HG03039 (cell line): ENCODE measurements around the gene CDC45.

Experiments
- ATAC-seq: cut with Tn5 transposase; IDR thresholded peaks from one replicate; pipeline ENCODE4 v1.9.1; 2021; ENCODE audit warnings: mild to moderate bottlenecking, moderate library complexity; ENCODE audit not compliant: unreplicated experiment

CDC45 gene

GRCh38 chr22:19494676-19495173 lies 15.0 kb downstream of the CDC45 start:
- ATAC-seq, result no peak

GRCh38 chr22:19495562-19496323 lies 16.0 kb downstream of the CDC45 start:
- ATAC-seq, result no peak

DNA sequence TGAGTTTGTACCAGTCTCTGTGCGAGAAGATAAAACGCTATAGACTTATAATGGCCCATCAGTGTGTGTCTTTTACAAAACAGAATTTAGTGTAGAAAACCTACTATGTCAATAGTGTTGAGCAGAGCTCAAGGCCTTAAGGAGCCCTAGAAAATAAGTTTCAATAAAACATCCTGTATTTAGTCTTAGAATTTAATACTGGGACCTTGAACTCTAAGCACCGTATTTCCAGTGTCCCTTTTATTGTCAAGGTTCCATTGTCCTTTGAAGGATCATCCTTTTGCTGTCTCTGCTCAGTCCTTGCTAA lies 16.6 kb downstream of the CDC45 start:
- ATAC-seq, result no peak

DNA sequence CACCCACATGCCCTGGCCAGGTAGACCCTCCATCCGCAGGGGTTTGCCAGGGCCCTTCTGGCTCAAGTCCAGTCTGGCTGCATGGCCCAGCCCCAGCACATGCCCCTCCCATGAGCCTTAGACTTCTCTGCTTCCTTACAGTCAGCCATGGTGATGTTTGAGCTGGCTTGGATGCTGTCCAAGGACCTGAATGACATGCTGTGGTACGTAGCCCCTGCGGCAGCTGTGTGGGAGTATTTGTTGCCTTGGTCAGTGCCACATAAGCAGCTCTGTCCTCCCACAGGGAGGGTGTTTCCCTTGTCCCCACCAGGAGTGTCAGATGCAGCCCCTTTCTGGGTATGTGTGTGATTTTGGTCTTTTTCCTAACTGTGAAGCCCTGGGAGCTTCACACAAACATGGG lies 17.5 kb downstream of the CDC45 start:
- no peak for ATAC-seq

DNA sequence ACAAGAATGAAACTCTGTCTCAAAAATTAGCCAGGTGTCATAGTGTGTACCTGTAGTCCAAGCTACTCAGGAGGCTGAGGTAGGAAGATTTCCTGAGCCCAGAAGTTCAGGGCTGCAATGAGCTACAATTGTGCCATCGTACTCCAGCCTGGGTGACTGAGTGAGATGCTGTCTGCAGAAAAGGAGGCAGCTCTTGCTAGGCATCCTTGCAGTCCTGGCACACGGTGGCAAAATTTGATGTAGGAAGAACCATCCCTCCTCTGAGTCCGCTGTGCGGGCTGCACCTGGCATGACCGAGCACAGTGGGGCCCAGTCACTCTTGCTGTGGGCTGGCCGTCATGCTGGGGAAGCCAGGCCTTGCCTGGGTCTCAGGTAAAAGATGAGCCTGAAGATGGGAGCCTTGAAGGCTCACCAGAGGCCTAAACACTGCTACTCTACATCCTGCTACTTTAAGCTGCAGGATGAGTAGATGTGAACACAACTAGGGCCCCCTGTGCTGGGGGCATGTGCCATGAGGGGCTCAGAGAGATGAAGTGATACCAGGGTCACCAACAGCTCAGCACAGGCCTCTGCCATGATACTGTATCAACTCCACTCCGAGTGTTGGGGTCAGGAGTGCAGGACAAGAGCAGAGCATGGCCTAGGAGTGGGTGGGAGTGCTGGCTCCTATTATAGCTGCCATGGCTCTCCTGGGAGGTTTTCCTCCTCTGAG lies 18.6 kb downstream of the CDC45 start:
- ATAC-seq, result no peak

GRCh38 chr22:19498866-19499190 lies 19.1 kb downstream of the CDC45 start:
- ATAC-seq, result no peak

DNA sequence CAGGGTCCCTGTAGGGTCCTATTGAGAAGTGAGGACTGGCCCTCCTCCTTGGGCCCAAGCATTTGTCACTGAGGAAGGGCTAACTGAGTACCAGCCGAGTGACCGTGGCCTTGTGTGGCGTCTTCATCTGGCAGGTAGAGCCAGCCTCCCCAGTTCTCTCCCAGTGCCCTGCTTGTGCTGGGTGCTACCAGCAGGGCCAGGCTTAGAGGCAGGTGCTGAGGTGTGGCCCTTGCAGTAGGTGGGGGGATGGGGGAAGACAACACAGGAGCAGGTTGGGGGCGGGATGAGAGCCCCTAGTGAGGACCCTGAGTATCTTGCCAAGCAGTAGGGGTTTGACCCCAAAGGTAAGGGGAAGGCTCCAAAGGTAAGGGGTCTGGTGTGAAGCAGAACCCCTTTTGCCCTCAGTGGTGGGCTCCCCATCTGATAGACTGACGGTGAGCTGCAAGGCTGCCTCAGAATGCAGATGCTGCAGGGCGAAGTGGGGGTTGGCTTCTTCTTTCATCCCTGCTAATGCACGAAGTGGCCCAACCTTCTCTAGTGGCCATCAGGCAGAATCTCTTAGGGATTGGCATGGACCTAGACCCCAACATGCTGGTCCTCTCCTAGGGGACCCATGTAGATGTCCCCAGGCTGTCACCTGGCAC lies 19.6 kb downstream of the CDC45 start:
- ATAC-seq, result no peak

GRCh38 chr22:19499880-19500242 lies 20.1 kb downstream of the CDC45 start:
- no peak for ATAC-seq

- ATAC-seq, result no peak
Measured at GRCh38 chr22:19501897-19502447, 22.3 kb downstream of the CDC45 start.

DNA sequence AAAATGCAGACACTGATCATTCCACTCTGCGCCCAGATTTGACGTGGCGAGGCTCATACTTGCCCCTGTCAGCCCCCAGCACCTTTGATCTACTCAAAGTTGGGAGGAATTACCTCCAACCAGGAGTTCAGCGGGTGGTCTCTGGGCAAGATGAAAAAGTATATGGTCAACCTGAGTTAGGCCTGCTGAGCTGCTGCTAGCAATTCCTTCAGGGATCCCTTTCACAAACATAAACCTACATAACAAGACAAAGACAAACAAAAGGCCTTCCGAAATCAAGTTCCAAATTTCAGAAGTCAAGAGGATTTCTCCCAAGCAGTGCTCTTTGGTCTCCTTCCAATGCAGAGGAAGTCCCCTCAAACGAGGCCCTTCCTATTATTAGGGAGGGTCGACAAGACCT lies 23.6 kb downstream of the CDC45 start:
- ATAC-seq, result no peak

- ATAC-seq, result no peak
Measured at GRCh38 chr22:19503869-19504268, 24.1 kb downstream of the CDC45 start.

DNA sequence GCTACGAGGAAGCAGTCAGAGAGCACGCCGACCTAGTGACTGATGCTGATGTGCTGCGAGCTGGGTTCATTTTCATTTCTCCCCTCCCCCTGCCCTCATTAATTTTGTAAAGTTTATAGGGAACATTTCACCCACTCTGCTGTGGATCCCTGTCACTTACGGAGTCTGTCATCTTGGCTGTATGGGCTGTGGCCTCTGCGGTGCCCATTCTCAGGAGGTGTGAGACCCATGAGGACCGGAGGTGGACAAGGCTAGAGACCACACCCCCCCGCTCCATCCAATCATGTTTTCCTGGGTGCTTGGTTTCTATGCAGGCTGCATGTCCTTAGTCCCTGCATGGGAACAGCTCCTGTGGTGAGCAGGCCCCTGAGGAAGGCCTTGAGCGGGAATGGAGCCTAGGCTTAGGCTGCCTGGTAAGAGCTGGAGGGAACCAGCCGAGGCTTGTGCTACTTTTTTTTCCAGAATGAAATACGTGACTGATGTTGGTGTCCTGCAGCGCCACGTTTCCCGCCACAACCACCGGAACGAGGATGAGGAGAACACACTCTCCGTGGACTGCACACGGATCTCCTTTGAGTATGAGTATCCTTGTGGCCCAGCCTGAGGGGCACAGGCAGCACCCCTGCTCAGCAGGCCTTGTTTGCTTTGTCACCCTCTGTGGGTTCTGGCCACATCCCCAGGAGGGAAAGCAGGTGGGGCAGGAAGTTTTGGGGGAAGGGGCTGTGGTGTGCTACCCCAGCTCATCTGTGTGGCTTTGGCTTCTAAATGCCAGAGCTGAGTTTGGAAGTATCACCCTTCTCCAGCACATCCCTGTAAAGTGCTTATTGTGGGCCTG lies 25.4 kb downstream of the CDC45 start:
- no peak for ATAC-seq

- no peak for ATAC-seq
Measured at GRCh38 chr22:19505735-19506126, 26.0 kb downstream of the CDC45 start.

DNA sequence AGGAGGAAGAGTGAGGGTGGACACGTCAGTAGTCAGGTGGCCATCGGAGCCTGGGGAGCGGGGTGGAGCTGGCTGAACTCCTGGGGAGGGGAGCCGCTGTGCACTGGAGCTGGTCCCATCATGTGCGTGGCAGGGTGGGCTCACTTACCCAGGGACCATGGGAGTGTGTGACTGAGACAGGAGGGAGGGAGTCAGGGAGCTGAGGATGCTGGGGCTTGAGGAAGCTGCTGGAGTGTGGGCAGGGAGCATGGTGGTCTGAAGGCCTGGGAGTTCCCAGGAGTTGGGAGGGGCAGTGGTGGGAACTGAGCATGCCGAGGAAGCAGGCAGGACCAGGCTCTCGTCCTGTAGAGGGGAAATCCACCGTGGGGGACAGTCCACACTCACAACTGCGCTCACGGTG lies 26.5 kb downstream of the CDC45 start:
- no peak for ATAC-seq

- no peak for ATAC-seq
Measured at GRCh38 chr22:19507534-19507861, 27.8 kb downstream of the CDC45 start.

DNA sequence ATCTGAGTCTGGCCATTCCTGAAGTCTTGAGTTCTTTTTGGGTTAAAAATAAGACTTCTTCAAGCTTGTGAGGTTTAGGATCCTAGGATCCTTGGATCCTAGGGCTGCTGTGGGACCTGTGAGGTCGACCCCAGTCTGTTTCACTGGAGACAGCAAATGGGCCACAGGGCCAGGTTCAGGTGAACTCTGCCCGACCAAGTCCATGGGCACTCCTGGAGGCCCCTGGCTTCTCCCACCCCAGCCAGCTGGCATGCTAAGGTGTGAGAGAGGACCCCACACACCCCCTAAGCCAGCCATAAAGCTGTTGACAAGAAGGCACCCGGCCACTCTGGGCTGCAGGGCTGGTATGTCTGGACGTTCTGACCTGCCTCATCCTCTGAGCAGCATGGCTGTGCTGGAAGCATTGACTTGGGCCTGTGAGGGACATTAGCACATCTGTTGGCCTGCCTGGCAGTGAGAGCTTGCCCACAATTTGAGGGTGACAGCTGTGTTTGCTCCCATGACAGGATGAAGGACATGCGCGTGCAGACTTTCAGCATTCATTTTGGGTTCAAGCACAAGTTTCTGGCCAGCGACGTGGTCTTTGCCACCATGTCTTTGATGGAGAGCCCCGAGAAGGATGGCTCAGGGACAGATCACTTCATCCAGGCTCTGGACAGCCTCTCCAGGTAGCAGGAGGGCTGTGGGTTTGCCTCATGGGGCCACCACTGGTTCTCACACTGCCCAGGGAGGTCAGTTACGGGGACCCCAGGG lies 28.5 kb downstream of the CDC45 start:
- ATAC-seq, result no peak

DNA sequence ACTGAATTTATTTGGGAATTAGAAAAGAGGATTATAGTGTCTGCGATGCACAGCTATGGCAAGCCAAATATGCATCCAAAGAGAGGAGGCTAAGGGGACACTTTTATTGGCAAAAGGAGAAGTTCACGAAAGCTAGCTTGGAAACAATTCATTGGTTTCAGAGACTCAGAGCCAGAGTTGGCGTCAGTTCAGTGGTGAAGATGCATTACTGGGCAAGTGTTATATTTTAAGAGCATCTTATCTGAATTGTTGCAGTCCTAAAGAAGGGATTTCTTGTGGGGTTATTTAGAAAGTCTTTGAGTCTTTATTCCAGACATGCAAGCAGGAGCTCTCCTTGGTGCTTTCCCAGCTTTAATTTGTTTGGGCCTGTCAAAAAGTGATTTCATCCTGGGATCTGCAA lies 29.5 kb downstream of the CDC45 start:
- no peak for ATAC-seq

DNA sequence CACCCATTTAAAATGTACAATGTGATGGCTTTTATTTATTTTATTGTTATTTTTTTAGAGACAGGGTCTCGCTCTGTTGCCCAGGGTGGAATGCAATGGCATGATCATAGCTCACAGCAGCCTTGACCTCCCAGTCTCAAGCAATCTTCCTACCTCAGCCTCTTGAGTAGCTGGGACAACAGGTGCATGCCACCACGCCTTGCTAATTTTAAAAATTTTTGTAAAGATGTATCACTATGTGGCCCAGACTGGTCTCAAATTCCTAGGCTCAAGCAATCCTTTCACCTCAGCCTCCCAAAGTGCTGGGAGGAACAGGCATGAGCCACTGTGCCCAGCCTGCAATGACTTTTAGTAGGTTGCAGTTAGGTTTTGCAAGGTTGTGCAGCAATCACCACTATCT lies 30.2 kb downstream of the CDC45 start:
- no peak for ATAC-seq

- ATAC-seq, result no peak
Measured at GRCh38 chr22:19510919-19511341, 31.2 kb downstream of the CDC45 start.

- ATAC-seq, result no peak
Measured at GRCh38 chr22:19513823-19514222, 34.1 kb downstream of the CDC45 start.
